NCI-H2171 (cell line): ENCODE data around the gene DDC.
"Not testable (repeated sequence)": the region's sequence is repeated elsewhere in the genome, so short reads cannot be mapped to it uniquely, and the experiment has no call there.

Experiments
- DNase-seq: peaks from one replicate; lab custom pipeline; 2025; lab: John Stamatoyannopoulos, UW

DDC gene

DNA sequence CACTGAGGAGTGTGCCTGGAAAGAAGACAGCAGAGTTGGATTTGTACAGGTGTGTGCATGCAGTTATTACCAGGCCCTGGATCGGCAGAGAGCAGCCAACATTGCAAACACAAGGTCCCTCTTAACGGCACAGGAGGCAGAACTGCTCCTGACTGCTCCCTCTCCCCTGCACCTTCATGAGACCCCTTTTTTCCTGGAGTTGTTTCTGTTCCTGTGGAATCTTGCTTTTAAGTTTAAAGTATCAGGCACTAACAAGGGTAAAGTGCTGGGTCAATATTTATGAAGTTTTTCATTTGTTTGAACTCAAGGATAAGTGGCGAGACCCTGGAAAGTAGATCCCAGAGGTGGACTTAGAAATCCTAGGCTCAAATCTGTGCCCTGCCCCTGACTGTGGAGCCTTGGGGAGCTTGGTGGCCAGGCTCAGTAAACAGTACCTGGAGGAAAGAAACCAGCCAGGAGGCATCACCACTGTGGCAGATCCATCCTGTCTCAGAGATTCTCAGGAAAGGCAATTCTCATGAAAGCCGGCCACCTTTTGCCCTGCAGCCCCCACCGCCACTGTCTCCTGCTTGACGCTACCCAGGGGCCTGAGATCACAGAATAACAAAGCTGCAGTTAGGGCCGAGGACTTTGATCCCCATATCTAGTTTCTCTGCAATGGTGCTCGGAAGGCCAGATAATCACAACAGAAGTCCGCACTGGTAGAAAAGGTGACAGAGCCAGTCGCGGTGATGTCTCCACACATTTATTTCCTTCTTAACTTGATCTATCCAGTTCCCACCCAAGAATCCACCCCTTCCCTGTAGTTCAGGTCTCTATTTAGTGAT, 36.7 kb downstream of the DDC start:
- DNase-seq: no peak

DNA sequence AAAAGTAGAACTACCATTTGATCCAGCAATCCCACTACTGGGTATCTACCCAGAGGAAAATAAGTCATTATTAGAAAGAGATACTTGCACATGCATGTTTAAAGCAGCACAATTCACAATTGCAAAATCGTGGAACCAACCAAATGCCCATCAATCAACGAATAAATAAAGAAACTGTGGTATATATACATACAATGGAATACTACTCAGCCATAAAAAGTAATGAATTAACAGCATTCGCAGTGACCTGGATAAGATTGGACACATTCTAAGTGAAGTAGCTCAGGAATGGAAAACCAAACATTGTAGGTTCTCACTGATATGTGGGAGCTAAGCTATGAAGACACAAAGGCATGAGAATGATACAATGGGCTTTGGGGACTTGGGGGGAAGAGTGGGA, 45.9 kb downstream of the DDC start:
- DNase-seq: not testable (repeated sequence)

DNA sequence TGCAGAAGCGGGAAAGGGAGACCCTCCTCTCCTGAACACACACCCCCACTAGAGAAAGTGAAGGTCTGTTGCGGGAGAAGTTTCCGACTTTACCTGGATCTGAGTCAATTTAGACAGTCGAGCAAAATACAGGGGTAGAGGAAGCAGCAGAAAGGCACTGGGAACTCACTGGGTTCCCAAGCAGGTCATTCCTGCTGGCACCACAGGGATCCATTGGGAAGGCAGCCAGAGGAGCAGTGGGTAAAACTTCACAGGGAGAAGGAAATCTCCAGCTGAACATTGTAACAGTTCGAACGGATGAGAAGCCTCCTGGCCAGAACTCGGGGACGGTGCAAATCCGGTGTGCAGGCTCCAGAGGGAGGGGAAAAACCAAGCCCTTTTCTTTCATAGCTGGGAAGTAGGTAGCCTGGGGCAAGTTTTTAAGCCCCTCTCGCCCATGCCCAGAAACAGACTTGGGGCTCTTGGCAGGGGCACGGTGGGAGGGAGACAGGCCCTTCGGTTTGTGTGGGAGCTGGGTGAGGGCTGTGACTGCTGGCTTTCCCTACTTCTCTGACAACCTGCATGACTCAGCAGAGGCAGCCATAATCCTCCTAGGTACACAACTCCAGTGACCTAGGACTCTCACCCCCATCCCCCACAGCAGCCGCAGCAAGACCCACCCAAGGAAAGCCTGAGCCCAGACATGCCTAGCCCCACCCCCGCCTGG, 51.9 kb downstream of the DDC start:
- DNase-seq: no peak

DNA sequence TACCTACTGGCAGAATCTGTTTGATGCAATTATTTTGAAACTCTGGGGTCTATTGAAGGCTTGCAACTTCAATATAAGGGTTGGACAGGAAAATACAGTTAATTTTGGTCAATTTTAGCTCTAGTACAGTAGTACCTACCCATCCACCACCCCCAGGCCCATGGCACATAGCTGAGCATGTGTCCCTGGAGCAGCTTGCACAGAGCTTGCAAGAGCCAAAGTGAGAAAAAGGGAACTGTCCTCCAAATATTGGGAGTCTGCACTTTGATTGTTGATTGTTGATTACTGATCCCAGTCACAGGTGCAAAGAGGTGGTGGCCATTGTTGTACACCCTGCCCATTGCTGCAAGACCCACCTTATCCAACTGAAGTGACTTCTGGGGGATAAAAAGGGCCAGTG, 52.8 kb downstream of the DDC start:
- DNase-seq: no peak

GRCh38 chr7:50509459-50509858, 55.7 kb downstream of the DDC start:
- no peak for DNase-seq

- no peak for DNase-seq
These were observed 56.7 kb downstream of the DDC start for GRCh38 chr7:50508471-50508943.

- no peak for DNase-seq
These were observed 57.2 kb downstream of the DDC start for GRCh38 chr7:50507898-50508470.

DNA sequence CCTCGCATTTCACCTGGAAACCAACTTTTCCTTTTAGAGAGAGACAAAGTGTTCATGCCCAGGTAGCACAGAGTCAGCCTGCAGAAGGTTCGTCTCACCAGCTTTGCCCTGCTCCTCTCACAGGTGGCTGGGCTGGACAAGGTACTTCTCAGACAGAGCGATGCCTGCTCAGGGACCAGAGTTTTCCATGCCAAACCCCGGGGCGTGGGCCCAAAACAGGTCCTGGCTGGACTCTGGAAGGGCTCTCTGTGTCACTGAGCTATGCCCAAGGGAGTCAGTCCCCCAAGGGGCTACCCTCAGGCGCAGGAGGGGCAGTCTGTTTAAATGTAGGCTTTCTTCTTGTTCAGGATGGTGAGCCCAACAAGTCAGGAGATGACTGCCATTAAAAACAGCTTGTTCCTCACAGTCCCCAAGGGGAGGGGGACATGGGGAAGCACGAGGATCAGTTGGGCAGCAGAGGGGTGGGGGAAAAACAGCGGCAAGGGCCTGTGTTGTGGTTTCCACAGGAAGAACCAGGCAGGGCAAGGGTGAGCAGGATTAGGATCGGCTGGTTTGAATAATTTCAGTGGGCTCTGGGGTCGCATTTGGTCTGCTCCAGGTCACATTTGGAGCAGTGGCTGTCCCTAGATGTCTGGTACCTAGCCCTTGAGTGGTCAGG, 59.5 kb downstream of the DDC start:
- DNase-seq: no peak

DNA sequence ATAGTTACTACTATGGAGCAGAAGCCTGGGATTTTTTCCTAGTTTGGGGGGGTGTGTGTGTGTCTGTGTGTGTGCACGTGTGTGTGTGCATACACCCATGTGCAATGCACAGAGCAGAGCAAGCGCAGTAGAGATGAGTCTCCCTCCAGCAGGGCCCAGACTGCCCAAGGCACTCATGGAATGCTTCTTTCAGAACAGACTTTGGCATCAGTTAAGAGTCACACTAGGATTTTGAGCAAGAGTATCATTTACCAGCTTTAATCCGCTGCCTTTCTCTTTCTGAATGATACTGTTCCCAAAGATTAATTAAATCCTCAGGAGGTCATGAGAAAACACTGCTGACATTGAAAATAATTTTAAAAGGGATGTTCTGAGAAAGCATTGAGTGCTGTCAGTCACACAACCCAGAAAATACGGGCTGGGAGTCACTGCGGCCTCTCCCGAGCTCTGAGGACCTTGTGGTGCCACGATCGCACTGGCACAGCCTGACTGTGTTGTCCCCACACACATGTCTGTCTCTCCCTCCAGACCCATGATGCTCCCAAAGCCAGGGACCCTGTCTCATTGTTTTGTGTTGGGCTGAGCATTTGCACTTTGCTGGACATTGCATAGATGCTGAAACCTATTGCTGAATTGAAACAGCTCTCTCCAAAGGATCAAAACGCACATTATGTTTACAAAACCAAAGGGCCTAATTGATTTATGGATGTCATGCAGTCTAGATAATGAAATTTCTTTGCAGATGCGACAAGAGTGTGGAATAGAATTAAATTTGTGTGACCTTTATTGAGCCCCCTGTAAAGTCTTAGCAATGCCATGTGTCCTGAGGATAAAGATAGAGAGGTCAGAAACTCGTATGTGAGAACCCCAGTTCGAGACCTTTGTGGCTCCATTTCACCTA, 60.3 kb downstream of the DDC start:
- no peak for DNase-seq

DNA sequence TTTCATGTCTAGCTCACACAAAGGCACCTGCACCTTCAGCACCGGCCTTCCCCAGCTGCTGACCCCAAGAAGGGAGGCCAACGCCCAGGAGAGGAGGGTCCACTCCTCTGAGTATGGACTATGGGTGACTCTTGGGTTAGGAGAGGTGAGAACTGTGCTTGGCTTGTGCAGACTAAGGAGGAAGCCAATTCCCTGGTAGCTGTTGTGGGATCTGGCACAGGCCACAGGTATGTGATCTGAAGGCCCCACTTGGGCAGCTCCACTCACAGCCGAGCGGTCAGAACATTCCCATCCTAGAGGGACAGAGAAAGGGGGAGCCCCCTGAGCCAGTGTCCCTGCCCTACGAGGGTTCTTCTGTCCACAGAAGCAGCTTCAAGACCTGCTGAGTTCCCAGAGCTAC, 62.3 kb downstream of the DDC start:
- no peak for DNase-seq

DNA sequence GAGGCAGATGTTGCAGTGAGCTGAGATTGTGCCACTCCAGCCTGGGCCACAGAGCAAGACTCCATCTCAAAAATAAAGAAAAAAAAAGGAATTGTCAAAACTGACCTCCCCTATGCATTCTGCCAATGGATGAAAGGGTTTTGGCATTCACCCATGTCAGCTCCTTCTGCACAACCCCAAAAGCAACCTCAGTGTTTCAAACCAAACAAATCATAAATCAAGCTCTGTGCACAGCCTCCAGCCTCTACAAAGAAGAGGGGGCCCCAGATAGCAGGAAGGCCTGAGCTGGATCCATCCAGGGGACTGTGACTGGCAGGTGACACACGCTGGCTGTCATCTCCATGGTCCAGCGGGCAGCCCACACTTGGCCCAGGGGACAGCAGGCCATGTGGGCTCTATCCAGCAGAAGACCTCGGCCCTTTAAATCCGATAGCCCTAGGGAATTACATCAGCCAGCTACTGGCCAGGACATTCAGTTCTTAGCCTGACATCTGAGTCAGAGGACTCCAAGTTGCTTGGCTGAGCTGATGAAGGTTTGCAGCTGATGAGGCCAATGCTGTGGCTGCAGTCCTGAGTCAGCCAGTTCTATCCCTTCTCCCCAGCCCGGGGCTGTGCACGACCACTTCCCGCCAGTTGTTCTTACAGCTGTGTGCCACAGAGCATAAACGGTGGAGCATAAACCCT, 63.1 kb downstream of the DDC start:
- DNase-seq: no peak

- no peak for DNase-seq
These were observed 66.1 kb downstream of the DDC start for GRCh38 chr7:50499092-50499491.

- DNase-seq: no peak
These were observed 67.2 kb downstream of the DDC start for GRCh38 chr7:50497968-50498367.

DNA sequence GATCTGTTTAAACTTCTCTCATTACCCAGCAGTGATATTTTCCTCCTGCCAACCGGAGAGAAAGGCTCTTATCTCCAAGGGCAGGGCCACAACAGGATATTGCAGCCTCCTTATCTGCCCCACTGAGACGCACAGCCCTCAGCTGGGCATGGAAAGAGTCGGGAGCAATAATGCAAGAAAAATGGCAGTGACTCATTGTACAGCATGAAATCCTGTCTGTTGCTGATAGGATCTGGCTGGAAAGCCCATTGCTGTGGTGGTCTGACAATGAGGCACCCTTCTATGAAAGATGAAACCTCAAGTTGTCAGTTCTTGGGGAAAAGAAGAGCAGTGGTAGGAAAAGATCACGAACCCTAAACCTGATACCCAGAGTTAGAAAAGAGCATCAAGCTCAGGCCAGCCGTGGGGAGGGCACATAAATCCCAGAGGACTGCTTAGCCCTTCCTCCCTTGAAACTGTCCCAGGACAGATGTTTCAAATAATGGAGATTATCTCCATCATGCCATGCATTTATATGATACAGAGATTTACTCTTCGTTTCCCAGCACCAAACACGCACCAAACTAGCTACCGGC, 68.0 kb downstream of the DDC start:
- no peak for DNase-seq

- DNase-seq: no peak
These were observed 68.6 kb downstream of the DDC start for GRCh38 chr7:50496569-50496968.

DNA sequence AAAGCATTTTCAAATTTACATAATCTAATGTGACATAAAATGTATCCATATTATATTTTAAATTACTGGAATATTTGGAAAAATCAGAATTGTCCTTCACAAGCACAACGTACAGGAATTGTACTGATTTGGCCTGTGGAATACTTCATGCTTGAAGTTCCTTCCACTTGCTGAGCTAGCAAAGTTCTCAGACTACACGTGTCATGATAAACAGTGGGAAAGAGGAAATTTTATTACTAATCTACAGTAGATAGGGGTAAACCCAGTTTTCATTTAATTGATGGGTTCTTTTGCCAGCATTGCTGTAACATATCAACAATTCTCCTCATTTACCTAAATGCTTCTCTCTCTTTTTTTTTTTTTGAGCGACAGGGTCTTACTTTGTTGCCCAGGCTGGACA, 69.5 kb downstream of the DDC start:
- no peak for DNase-seq

DNA sequence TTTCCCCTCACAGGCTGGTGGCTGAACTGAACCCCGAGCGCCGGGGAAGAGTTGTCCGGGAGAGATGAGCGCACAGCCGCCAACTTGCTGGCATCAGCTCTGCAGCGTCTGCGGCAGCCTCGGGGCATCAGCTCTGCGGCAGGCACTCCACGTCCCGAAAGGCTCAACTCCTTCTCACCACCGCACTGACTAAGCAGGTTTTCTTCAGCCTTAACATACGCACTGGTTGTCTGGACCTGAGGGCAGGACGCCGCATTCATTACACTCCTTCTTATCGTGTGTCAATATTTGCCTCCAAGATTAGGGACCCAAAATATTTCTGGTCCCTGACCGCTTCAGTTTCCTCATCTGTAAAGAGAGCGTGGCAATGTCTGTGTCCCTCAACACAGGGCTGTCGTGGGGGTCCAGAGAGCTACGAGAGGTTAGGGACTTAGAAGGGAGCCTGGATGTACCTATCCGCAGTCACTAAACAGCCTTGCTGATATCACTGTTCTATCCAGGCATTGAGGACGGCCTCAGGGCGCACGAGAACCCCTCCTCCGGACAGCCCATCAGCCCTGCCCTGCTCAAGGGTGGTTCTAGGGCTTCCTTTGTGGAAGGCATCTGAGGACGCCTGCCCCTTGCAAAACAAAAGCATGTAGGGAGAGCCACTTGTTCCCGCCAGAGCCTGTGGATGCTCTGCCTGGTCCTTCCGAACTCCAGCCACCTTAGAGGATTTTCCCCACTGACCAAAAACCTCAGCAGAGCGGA, 72.3 kb downstream of the DDC start:
- no peak for DNase-seq

DNA sequence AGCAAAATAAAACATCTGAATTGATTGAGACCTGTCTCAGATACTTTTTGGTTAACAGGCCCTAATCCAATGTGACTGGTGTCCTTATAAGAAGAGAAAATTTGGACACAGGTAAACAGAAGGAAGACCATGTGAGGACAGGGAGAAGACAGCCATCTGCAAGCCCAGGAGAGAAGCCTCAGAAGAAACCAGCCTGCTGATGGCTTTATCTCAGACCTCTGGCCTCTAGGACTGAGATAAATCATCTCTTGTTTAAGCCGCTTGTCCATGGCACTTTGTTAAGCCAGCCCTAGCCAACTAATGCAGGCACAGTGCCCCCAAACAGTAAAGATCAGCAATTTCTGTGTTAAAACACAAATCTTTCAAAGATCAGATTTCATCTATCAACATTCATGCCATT, 73.3 kb downstream of the DDC start:
- no peak for DNase-seq

- no peak for DNase-seq
These were observed 74.0 kb downstream of the DDC start for GRCh38 chr7:50491209-50491608.

DNA sequence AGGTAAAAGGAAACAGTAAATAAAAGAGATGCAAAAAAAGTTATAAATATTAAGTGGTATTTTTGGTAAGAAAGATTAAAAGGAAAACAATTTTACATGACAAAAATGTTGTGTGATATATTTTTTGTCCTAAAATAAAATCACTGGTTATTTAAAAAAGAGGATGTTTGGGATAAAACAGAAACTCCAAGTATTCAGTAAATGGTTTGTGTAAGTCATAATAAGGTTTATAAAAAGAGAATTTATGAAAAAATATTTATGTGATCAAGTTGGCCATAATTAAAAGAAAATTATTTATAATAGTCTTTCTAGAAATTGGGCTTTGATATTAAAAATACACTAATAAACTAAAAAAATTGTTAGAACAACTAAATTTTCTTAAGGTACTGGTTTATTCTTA, 76.8 kb downstream of the DDC start:
- DNase-seq: no peak
